Natural killer cell (primary cell): ENCODE measurements around the gene ITGA7. TPM values are rescaled to one million over a fixed set of nuclear protein-coding genes. Genes with fewer than 3 reads are reported as not detected.

Source experiments
- ATAC-seq, 3 donors: fragments of 150-1000 bp in 2 of 3; fragments of 200-7000 bp in 1 of 3; cut with Tn5 transposase; 1 replicate in 1 of 3; 2 replicates in 2 of 3; pipeline ENCODE4 v1.10.0; 2021; ENCODE audit warnings: mild to moderate bottlenecking in 2 of 3, moderate library complexity in 2 of 3
- DNase-seq, 2 donors: peaks; one replicate each; pipeline versions ENCODE4 v3.0.0 to v3.0.0-alpha.2; 2013 to 2021; ENCODE audit warnings: mixed read lengths in 1 of 2
- H3K27ac ChIP-seq: one replicate; pipeline ENCODE4 v1.5.1; 2013; ENCODE audit warnings: mild to moderate bottlenecking, low read length
- H3K27me3 ChIP-seq: one replicate; pipeline ENCODE4 v1.6.1; 2013; ENCODE audit warnings: low read length; ENCODE audit not compliant: control insufficient read depth, insufficient read depth
- H3K36me3 ChIP-seq: one replicate; pipeline ENCODE4 v1.6.1; 2013; ENCODE audit warnings: low read length; ENCODE audit not compliant: control insufficient read depth, insufficient read depth
- H3K4me1 ChIP-seq: one replicate; pipeline ENCODE4 v1.6.1; 2013; ENCODE audit warnings: low read length; ENCODE audit not compliant: control insufficient read depth, insufficient read depth
- H3K4me3 ChIP-seq: one replicate; pipeline ENCODE4 v1.5.1; 2013; ENCODE audit warnings: low read length
- H3K9me3 ChIP-seq: one replicate; pipeline ENCODE4 v1.6.1; 2013; ENCODE audit warnings: low read length; ENCODE audit not compliant: control insufficient read depth, insufficient read depth
- H3K27ac Mint-ChIP-seq, 2 donors: one replicate each; pipeline ENCODE4 v1.8.0; 2022; ENCODE audit warnings: mild to moderate bottlenecking in 2 of 2, mixed read lengths in 2 of 2, moderate library complexity in 1 of 2
- H3K27me3 Mint-ChIP-seq, 2 donors: one replicate each; pipeline ENCODE4 v1.8.0; 2022; ENCODE audit warnings: low read depth in 2 of 2, mixed read lengths in 2 of 2
- H3K36me3 Mint-ChIP-seq: one replicate; pipeline ENCODE4 v1.8.0; 2022; ENCODE audit warnings: mixed read lengths
- H3K4me1 Mint-ChIP-seq, 2 donors: one replicate each; pipeline ENCODE4 v1.8.0; 2022; ENCODE audit warnings: mixed read lengths in 2 of 2
- H3K4me3 Mint-ChIP-seq: one replicate; pipeline ENCODE4 v1.8.0; 2022; ENCODE audit warnings: mild to moderate bottlenecking, moderate library complexity, mixed read lengths
- H3K9me3 Mint-ChIP-seq, 2 donors: one replicate each; pipeline ENCODE4 v1.8.0; 2022; ENCODE audit warnings: mixed read lengths in 2 of 2
- WGBS: methylation state at CpG from one replicate; pipeline ENCODE4 v1.1.7; 2013; ENCODE audit warnings: missing lambda C conversion rate; ENCODE audit not compliant: insufficient coverage; 5-methylcytosine and 5-hydroxymethylcytosine counted together
- intact Hi-C: fragments of 100-400 bp; cut with micrococcal nuclease; formaldehyde crosslinking; loops from one replicate; pipeline ENCODE4 v1.14.2; 2022
- total RNA-seq, 4 donors: library from RNA; stranded (reverse); fragments of 120-200 nt in 1 of 4; gene quantifications; one replicate each; pipeline versions ENCODE4 v1.2.3 to v1.2.4, GENCODE V29; 2013 to 2022
- TF ChIP-seq, protein P1 (sequence below): fragments of 200-600 bp; IDR thresholded peaks from one replicate; pipeline ENCODE4 v1.8.0; 2022; ENCODE audit warnings: antibody characterized with exemption

ITGA7 gene
- total RNA-seq, 3 donors from 2014 or later (not counting 1 experiment from before 2014, with no cell fraction given): 2.8 to 4.6 (median 4.3) TPM

DNA sequence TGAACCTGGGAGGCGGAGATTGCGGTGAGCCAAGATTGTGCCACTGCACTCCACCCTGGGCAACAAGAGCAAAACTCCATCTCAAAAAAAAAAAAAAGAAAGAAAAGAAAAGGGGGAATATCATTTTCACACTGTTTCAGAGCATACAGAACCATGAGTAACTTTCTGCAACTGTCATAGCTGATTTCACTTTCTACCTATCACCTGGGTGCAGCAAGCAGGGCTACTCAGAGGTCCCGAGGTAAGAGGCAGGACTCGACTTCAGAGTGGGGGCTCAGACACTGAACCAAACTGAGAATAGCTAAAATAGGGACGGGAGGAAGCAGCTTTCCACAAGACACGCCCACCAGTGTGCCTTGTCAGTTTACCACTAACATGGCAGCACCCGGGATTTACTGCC is 41.2 kb downstream of the ITGA7 start:
- no peak overlapping the region for H3K4me3 ChIP-seq
- no peak for ATAC-seq
- no peaks in the 10 kb centered on the region for H3K9me3 ChIP-seq
- H3K4me1 ChIP-seq: no peaks in the 10 kb centered on the region
- H3K27me3 Mint-ChIP-seq: peaks cover 0 to 3% of the 10 kb centered on the region in 2 donors
- no peak overlapping the region for H3K4me3 Mint-ChIP-seq
- no peaks in the 10 kb centered on the region for H3K4me1 Mint-ChIP-seq
- TF ChIP-seq, protein P1, sequence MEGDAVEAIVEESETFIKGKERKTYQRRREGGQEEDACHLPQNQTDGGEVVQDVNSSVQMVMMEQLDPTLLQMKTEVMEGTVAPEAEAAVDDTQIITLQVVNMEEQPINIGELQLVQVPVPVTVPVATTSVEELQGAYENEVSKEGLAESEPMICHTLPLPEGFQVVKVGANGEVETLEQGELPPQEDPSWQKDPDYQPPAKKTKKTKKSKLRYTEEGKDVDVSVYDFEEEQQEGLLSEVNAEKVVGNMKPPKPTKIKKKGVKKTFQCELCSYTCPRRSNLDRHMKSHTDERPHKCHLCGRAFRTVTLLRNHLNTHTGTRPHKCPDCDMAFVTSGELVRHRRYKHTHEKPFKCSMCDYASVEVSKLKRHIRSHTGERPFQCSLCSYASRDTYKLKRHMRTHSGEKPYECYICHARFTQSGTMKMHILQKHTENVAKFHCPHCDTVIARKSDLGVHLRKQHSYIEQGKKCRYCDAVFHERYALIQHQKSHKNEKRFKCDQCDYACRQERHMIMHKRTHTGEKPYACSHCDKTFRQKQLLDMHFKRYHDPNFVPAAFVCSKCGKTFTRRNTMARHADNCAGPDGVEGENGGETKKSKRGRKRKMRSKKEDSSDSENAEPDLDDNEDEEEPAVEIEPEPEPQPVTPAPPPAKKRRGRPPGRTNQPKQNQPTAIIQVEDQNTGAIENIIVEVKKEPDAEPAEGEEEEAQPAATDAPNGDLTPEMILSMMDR: no peak
- H3K27ac ChIP-seq: no peak overlapping the region
- DNase-seq: no peak
- WGBS: 73% methylated on average over 5 of the region's 7 CpGs
- intact Hi-C loops: no loop called here
- H3K9me3 Mint-ChIP-seq: no peaks in the 10 kb centered on the region
- no peak overlapping the region for H3K27ac Mint-ChIP-seq
- H3K27me3 ChIP-seq: no peaks in the 10 kb centered on the region
- H3K36me3 ChIP-seq: no peaks in the 10 kb centered on the region
- H3K36me3 Mint-ChIP-seq: no peaks in the 10 kb centered on the region

DNA sequence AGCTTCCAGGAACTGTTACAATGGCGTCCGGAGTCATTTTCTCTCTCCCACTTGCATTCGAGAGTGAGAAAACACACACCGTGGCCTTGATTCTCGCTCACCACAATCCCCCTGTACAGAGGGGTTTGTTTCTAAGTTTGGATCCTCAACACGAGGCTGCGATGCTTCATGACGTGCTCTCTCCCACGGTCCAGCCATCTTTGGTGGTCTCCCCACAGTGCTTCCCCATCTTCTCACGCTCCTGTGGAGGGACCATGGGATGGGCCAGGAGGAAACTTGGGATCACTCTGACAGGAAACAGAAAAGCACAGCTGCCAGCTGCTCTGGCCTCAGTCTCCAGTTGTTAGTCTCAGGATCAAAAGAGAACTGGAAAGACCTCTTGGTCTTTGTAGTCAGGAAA is 42.9 kb downstream of the ITGA7 start:
- peaks cover 3 to 12% of the 10 kb centered on the region in 2 donors for H3K27me3 Mint-ChIP-seq
- Histone ChIP-seq H3K9me3 (no peaks in the 10 kb centered on the region), H3K27me3 (no peaks in the 10 kb centered on the region), H3K4me3 (no peak overlapping the region), H3K36me3 (no peaks in the 10 kb centered on the region), H3K4me1 (no peaks in the 10 kb centered on the region), H3K27ac (no peak overlapping the region)
- intact Hi-C loops: no loop called here
- no peak for ATAC-seq
- no peaks in the 10 kb centered on the region for H3K4me1 Mint-ChIP-seq
- H3K9me3 Mint-ChIP-seq: no peaks in the 10 kb centered on the region
- no peaks in the 10 kb centered on the region for H3K36me3 Mint-ChIP-seq
- TF ChIP-seq, protein P1: no peak
- no peak overlapping the region for H3K27ac Mint-ChIP-seq
- 88% methylated on average over 10 of the region's 10 CpGs for WGBS
- no peak for DNase-seq
- no peak overlapping the region for H3K4me3 Mint-ChIP-seq

DNA sequence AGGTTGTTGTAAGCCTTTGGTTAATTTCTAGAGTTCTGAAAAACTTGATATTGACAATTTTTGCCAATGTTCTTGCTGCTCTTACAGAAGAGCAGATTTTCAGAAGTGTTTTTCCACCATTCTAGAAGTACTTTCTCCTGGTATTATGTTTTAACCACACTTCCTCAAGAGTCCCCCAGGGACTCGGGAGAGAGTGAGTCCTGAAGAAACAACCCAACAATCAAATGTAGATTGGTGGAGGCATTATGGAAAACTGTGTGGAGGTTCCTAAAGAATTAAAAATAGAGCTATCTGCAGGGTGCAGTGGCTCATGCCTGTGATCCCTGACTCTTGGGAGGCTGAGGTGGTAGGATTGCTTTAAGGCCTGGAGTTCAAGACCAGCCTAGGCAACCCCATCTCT is 44.3 kb downstream of the ITGA7 start:
- H3K36me3 ChIP-seq: no peaks in the 10 kb centered on the region
- no CpG with 5 or more reads among the region's 1 CpG for WGBS
- H3K4me1 ChIP-seq: no peaks in the 10 kb centered on the region
- H3K36me3 Mint-ChIP-seq: no peaks in the 10 kb centered on the region
- H3K27ac Mint-ChIP-seq: no peak overlapping the region
- no peaks in the 10 kb centered on the region for H3K27me3 ChIP-seq
- H3K4me3 ChIP-seq: no peak overlapping the region
- DNase-seq: no peak
- TF ChIP-seq, protein P1: no peak
- no peaks in the 10 kb centered on the region for H3K9me3 ChIP-seq
- H3K9me3 Mint-ChIP-seq: no peaks in the 10 kb centered on the region
- no peak overlapping the region for H3K27ac ChIP-seq
- no peak for ATAC-seq
- H3K27me3 Mint-ChIP-seq: peaks cover 3 to 12% of the 10 kb centered on the region in 2 donors
- no peak overlapping the region for H3K4me3 Mint-ChIP-seq
- no peaks in the 10 kb centered on the region for H3K4me1 Mint-ChIP-seq
- intact Hi-C loops: no loop called here
